PC-3 (cell line): ENCODE data around the gene MTA1. TPM values are rescaled to one million over a fixed set of nuclear protein-coding genes. Genes with fewer than 3 reads are reported as not detected.

Experiments
- ATAC-seq: fragments of 200-7000 bp; cut with Tn5 transposase; 2 replicates; pipeline ENCODE4 v1.9.1; 2020; ENCODE audit warnings: mild to moderate bottlenecking, moderate library complexity
- BruUV-seq: library from RNA; stranded (reverse); fragments of 400-500 nt; replicated peaks from 2 replicates; lab custom pipeline; 2021; lab: Mats Ljungman, UMichigan
- CTCF ChIA-PET: fragments of 300-600 bp; sonication (Branson Sonifier 250); formaldehyde crosslinking; loops from one replicate; lab custom pipeline; 2022; ENCODE audit warnings: antibody characterized with exemption; lab: Charles Lee
- POLR2A ChIA-PET: fragments of 300-600 bp; sonication (Branson Sonifier 250); formaldehyde crosslinking; loops from one replicate; lab custom pipeline; 2022; ENCODE audit warnings: antibody characterized with exemption; ENCODE audit not compliant: unreplicated experiment; lab: Charles Lee
- DNase-seq: peaks from one replicate; pipeline ENCODE4 v3.0.0-alpha.2; 2015
- H2AFZ ChIP-seq: fragments of 300-600 bp; sonication (generic); 2 replicates; pipeline ENCODE4 v1.6.0; 2016; ENCODE audit warnings: antibody characterized with exemption, low read length
- H3F3A ChIP-seq: fragments of 300-600 bp; sonication (generic); one replicate; pipeline ENCODE4 v1.6.0; 2017; ENCODE audit warnings: antibody characterized with exemption, low read length, control low read depth, mild to moderate bottlenecking; ENCODE audit not compliant: unreplicated experiment
- H3K27ac ChIP-seq: fragments of 300-600 bp; sonication (generic); 2 replicates; pipeline ENCODE4 v1.5.1; 2016; ENCODE audit warnings: mild to moderate bottlenecking, low read length
- H3K27me3 ChIP-seq: fragments of 300-600 bp; sonication (generic); 2 replicates; pipeline ENCODE4 v1.6.1; 2016; ENCODE audit warnings: low read length, mixed read lengths
- H3K36me3 ChIP-seq: fragments of 300-600 bp; sonication (generic); 2 replicates; pipeline ENCODE4 v1.6.1; 2016; ENCODE audit warnings: low read depth, mixed run types, low read length, mixed read lengths
- H3K4me1 ChIP-seq: fragments of 300-600 bp; sonication (generic); 2 replicates; pipeline ENCODE4 v1.5.1; 2016; ENCODE audit warnings: low read length; ENCODE audit not compliant: insufficient read depth
- H3K4me2 ChIP-seq: fragments of 300-600 bp; sonication (generic); 2 replicates; pipeline ENCODE4 v1.6.0; 2016; ENCODE audit warnings: low read length
- H3K4me3 ChIP-seq: fragments of 300-600 bp; sonication (generic); 2 replicates; pipeline ENCODE4 v1.5.1; 2016; ENCODE audit warnings: mild to moderate bottlenecking, low read length, mixed read lengths
- H3K79me2 ChIP-seq: fragments of 300-600 bp; sonication (generic); 2 replicates; pipeline ENCODE4 v1.6.1; 2017; ENCODE audit warnings: low read length, mixed read lengths
- H3K9ac ChIP-seq: fragments of 300-600 bp; sonication (generic); 2 replicates; pipeline ENCODE4 v1.6.0; 2016; ENCODE audit warnings: mild to moderate bottlenecking, low read length
- H3K9me2 ChIP-seq: fragments of 300-600 bp; sonication (generic); replicated peaks from 2 replicates; pipeline ENCODE4 v1.6.1; 2016; ENCODE audit warnings: mixed run types, low read length, mixed read lengths
- H3K9me3 ChIP-seq: fragments of 300-600 bp; sonication (generic); 2 replicates; pipeline ENCODE4 v1.6.1; 2016; ENCODE audit warnings: low read length, mixed read lengths
- H4K20me1 ChIP-seq: fragments of 300-600 bp; sonication (generic); 2 replicates; pipeline ENCODE4 v1.6.1; 2016; ENCODE audit warnings: low read length, mixed read lengths
- EZH2 ChIP-seq: fragments of 300-600 bp; sonication (generic); IDR thresholded peaks from one replicate; pipeline ENCODE4 v1.6.1; 2017; ENCODE audit warnings: antibody characterized with exemption, mild to moderate bottlenecking, low read length; ENCODE audit not compliant: unreplicated experiment
- EZH2phosphoT487 ChIP-seq: fragments of 300-600 bp; sonication (generic); IDR thresholded peaks from 2 replicates; pipeline ENCODE4 v1.6.1; 2018; ENCODE audit warnings: mild to moderate bottlenecking, antibody characterized with exemption, low read length, borderline replicate concordance
- intact Hi-C: fragments of 100-400 bp; cut with micrococcal nuclease; formaldehyde crosslinking; loops from 2 replicates; pipeline ENCODE4 v1.9.0; 2023
- total RNA-seq: library from RNA; depleted of rRNA; stranded (reverse); fragments of >200 nt; gene quantifications from 2 replicates; pipeline ENCODE4 v1.2.3, GENCODE V29; 2014
- TF ChIP-seq, protein P1 (sequence below): fragments of 300-600 bp; sonication (generic); conservative IDR thresholded peaks from 2 replicates; pipeline ENCODE4 v1.5.1; 2017; ENCODE audit warnings: antibody characterized with exemption, low read depth, mild to moderate bottlenecking, low read length

Gene MTA1
- total RNA-seq, 1 experiment from 2014 or later: 82.3 TPM

DNA sequence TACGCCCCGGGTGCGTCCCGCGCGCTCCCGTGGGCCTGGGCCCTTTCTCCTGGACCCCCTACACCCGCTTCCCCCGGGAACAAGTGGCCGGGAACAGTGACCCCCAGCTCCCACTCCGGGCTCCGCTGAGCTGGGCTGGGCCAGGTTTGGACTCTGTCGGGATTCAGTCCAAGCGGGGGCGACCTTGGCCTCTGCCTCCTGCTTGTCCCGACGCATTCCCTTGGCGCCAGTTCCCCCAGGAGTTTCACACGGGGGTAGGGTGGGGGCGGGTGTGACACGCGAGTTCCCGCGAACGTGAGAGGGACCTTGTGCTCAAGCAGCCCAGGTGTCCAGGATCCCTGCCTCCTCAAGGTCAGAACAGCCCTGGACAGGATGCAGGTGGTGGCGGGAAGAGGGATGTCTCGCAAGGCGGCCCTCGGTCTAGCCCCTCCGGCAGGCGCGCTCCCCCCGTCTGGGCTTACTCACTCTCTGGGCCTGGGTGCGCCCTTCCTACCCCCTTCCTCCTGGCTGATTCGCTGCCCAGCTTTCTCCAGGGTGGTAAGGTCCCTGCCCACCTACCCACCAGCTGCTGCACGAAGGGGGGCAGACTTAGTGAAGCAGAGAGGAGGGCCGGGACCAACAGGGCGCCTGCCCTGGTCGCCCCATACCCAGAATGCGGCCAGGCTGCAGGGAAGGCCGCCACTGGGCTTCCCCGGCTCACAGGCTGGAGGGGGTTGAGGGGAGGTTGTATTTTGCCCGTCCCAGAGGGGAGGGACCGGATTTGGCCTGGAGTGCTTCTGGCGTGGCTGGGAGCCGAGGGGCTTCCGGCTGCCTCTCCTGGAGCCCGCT, 55.9 kb downstream of the MTA1 start:
- Histone ChIP-seq H3K9me3 (no peaks in the 10 kb centered on the region), H3K36me3 (no peaks in the 10 kb centered on the region), H3K4me1 (peaks cover 39% of the 10 kb centered on the region), H3K4me2 (peak overlapping the region; percentile 85), H3K27ac (peak overlapping the region; percentile 69), H3K9ac (peak overlapping the region; percentile 66), H3K79me2 (peaks cover 8% of the 10 kb centered on the region), H3K9me2 (no peaks in the 10 kb centered on the region), H4K20me1 (no peaks in the 10 kb centered on the region), H3K4me3 (peak overlapping the region; percentile 82), H3F3A (no peaks in the 10 kb centered on the region), H3K27me3 (no peaks in the 10 kb centered on the region), H2AFZ (peak overlapping the region; percentile 80)
- DNase-seq (peak; percentile 58), ATAC-seq (peak; percentile 23)
- ChIA-PET POLR2A (interaction anchor here (0.6 kb wide), 1 partner anchor 19 kb away, joined by 3 read pairs; no protein-coding TSS in a partner anchor), CTCF (no interaction called here)
- TF ChIP-seq, protein P1, sequence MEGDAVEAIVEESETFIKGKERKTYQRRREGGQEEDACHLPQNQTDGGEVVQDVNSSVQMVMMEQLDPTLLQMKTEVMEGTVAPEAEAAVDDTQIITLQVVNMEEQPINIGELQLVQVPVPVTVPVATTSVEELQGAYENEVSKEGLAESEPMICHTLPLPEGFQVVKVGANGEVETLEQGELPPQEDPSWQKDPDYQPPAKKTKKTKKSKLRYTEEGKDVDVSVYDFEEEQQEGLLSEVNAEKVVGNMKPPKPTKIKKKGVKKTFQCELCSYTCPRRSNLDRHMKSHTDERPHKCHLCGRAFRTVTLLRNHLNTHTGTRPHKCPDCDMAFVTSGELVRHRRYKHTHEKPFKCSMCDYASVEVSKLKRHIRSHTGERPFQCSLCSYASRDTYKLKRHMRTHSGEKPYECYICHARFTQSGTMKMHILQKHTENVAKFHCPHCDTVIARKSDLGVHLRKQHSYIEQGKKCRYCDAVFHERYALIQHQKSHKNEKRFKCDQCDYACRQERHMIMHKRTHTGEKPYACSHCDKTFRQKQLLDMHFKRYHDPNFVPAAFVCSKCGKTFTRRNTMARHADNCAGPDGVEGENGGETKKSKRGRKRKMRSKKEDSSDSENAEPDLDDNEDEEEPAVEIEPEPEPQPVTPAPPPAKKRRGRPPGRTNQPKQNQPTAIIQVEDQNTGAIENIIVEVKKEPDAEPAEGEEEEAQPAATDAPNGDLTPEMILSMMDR: no peak
- TF ChIP-seq EZH2phosphoT487 (no peak), EZH2 (no peak)
- TSS peak; percentile 78 for BruUV-seq
- intact Hi-C loops: loop anchor here (2.0 kb wide), 1 partner anchor 45 kb away; no protein-coding TSS in a partner anchor

DNA sequence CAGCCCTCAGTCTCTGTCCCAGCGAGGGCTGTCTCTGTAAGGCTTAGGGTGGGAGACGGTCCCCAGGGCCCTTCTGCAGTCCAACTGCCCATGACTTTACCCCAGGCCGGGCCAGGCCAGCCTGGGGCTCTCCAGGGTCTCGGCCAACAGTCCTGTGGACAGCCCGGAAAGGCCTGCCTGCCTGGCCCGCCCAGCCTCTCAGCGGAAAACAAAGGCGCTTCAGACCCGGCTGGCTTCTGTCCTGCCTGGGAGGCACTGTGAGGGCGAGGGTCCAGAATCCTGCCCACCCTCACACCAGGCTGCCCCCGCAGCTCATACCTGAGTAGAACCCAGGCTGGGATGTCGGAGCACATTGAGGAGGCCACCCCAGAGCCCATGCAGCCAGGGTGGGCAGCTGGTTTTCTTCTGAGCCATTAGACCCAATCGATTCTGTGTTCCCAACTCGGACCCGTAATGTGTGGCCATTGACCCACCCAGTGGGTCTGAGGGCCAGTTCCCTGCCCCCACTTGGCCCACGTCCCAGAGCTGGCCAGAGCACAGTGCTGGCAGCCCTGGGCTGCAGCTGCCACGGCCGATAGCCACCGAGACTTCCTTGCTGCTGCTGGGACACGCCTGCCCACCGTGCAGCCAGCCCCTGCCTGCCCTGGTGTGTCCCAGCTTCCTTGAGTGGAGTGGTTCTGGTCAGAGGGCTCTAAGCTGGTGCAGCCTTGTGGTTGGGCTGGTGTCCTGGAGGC, 56.6 kb downstream of the MTA1 start:
- H3K27me3 ChIP-seq: no peaks in the 10 kb centered on the region
- no peaks in the 10 kb centered on the region for H4K20me1 ChIP-seq
- CTCF ChIA-PET: no interaction called here
- H3K9ac ChIP-seq: peak overlapping the region; percentile 66
- peaks cover 46% of the 10 kb centered on the region for H3K4me1 ChIP-seq
- no peaks in the 10 kb centered on the region for H3F3A ChIP-seq
- H3K79me2 ChIP-seq: peaks cover 8% of the 10 kb centered on the region
- no peaks in the 10 kb centered on the region for H3K36me3 ChIP-seq
- TF ChIP-seq EZH2 (no peak), EZH2phosphoT487 (no peak)
- TF ChIP-seq, protein P1: no peak
- ATAC-seq (peak; percentile 9), DNase-seq (peak; percentile 30)
- peak overlapping the region; percentile 69 for H3K27ac ChIP-seq
- H3K9me3 ChIP-seq: no peaks in the 10 kb centered on the region
- H3K9me2 ChIP-seq: no peaks in the 10 kb centered on the region
- POLR2A ChIA-PET: no interaction called here
- intact Hi-C loops: no loop called here
- peak overlapping the region; percentile 82 for H3K4me3 ChIP-seq
- TSS peak; percentile 49 for BruUV-seq
- peak overlapping the region; percentile 85 for H3K4me2 ChIP-seq
- H2AFZ ChIP-seq: 0 out of 2 replicates have a peak overlapping the region, but pooled peaks have one; percentile 35
